ENCODE data around the gene TMEM271.

The TMEM271 gene

GRCh38 chr4:532588-533317, 43.3 kb downstream of the TMEM271 start:
- no peak for DNase-seq

- no peak for DNase-seq
Observed at GRCh38 chr4:531721-532565, 44.2 kb downstream of the TMEM271 start.

GRCh38 chr4:531076-531475, 45.0 kb downstream of the TMEM271 start:
- DNase-seq, result no peak

GRCh38 chr4:530017-530781, 45.9 kb downstream of the TMEM271 start:
- DNase-seq, result no peak

- no peak for DNase-seq
Observed at GRCh38 chr4:529563-529962, 46.5 kb downstream of the TMEM271 start.

- no peak for DNase-seq
Observed at GRCh38 chr4:528835-529234, 47.3 kb downstream of the TMEM271 start.

- DNase-seq, result no peak
Observed at GRCh38 chr4:528296-528695, 47.8 kb downstream of the TMEM271 start.

GRCh38 chr4:526971-527460, 49.1 kb downstream of the TMEM271 start:
- DNase-seq, result no peak

GRCh38 chr4:526189-526909, 49.7 kb downstream of the TMEM271 start:
- DNase-seq, result no peak

- DNase-seq, result no peak
Observed at GRCh38 chr4:525660-526059, 50.4 kb downstream of the TMEM271 start.

GRCh38 chr4:524196-524595, 51.9 kb downstream of the TMEM271 start:
- no peak for DNase-seq
